NT2/D1 (cell line): ENCODE measurements around the gene CELF4.

Experiments used
- SUZ12 ChIP-seq: IDR thresholded peaks from 2 replicates; pipeline ENCODE4 v1.6.1; 2011; ENCODE audit not compliant: insufficient read length, insufficient read depth; ENCODE audit errors: extremely low read depth
- YY1 ChIP-seq: IDR thresholded peaks from 2 replicates; pipeline ENCODE4 v1.6.1; 2011; ENCODE audit not compliant: insufficient read length, insufficient read depth

GRCh38 chr18:37219257-37219656, 346.3 kb downstream of the CELF4 start:
- TF ChIP-seq YY1 (no peak), SUZ12 (no peak)
